SH-SY5Y (cell line): Measurements from ENCODE around the gene AREL1.

Experiments
- GATA2 ChIP-seq: IDR thresholded peaks from 2 replicates; pipeline ENCODE4 v1.6.1; 2011; ENCODE audit warnings: mild to moderate bottlenecking, low read depth, low read length
- GATA3 ChIP-seq: IDR thresholded peaks from 2 replicates; pipeline ENCODE4 v1.6.1; 2011; ENCODE audit warnings: low read depth, mild to moderate bottlenecking, low read length, moderate library complexity

AREL1 gene

DNA sequence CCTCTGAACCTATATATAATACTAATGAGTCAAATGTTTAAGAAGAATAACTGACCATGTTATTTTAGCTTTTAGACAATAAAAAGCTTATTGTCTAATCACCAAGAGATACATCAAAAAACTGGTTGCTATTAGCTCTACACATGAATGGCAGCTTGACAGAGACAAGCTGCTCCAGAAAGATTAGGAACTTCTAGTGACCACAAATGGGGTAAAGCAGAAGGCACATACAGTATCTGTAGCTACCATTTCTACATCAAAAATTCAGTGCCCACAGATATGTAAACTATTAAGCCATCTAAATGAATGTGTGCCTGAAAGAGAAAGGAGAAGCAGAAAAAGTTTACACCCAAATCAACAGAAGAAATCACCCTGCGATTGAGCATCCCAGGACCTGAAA lies 2.4 kb downstream of the AREL1 start:
- no peak for TF ChIP-seq GATA2
- TF ChIP-seq GATA3: no peak

DNA sequence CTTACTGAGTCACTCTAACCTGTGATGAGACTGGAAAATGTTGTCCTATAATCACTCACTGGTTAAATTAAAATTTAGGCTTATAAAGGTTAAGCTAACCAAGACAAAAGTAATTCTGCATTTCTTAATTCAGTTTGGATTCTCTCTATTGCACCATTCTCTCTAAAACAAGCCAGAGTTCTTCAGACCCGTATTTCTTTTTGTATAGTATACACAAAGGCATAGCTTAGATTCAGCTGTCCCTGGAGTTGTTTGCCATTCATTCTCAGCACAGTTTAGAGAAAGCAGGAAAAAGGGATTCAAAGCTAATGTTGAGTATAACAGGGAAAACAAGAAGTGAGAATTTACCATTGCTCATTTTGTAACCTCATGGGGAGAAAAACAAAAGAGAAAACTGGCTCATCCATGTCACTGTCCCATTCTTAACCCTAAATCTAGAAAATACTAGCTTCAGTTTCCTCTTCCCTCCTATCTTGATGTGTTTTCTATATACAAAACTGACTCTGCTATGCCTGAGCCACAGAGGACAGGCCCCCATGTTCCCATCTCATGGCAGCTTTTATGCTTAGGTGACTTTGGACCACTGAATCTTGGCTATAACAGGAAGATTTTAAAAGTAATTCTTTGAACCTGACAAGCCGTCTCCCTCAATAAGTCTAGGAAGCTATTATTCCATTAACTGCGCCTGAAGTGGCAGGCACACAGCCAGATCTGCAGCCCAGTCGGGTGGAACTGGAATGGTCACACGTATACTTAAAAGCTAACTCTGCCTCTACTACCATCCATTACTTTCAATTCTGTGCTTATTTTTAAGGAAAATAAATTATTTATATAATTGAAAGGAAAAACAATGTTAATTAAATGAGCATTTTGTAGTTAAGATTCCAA lies 7.0 kb downstream of the AREL1 start:
- TF ChIP-seq GATA2 (no peak), GATA3 (no peak)

DNA sequence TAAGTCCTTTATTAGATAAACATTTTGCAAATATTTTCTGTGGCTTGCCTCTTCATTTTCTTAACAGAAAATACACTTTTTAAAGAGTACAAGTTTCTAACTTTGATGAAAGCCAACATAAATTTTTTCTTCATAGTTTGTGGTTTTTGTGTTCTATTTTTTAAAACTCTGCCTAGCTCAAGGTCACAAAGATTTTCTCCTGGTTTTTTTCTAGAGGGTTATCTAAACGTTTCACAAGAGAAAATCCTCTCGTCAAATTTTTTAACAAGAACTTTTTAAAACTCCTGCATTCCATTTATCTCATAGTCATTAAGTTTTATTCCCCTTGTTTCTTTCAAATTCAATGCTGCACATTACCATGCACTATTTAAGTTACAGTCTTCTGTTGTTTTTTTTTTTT lies 8.2 kb downstream of the AREL1 start:
- TF ChIP-seq GATA3 (no peak), GATA2 (no peak)

DNA sequence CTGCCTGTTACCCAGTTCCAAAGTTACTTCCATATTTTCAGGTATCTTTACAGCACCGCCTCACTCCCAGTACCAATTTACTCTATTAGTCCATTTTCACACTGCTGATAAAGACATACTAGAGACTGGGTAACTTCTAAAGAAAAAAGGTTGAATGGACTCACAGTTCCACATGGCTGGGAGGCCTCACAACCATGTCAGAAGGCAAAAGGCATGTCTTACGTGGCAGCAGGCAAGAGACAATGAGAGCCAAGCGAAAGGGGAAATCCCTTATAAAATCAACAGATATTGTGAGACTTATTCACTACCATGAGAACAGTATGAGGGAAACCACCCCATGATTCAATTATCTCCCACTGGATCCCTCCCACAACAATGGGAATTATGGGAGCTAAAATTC lies 9.8 kb downstream of the AREL1 start:
- TF ChIP-seq GATA2: no peak
- no peak for TF ChIP-seq GATA3

DNA sequence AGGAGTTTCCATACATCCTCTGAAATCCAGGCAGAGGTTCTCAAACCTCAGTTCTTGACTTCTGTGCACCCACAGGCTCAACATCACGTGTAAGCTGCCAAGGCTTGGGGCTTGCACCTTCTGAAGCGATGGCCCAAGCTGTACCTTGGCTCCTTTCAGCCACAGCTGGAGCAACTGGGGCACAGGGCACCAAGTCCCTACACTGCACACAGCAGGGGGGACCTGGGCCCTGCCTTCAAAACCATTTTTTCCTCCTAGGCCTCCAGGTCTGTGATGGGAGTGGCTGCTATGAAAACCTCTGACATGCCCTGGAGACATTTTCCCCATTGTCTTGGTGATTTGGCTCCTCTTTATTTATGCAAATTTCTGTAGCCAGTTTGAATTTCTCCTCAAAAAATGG lies 10.6 kb downstream of the AREL1 start:
- no peak for TF ChIP-seq GATA3
- no peak for TF ChIP-seq GATA2

DNA sequence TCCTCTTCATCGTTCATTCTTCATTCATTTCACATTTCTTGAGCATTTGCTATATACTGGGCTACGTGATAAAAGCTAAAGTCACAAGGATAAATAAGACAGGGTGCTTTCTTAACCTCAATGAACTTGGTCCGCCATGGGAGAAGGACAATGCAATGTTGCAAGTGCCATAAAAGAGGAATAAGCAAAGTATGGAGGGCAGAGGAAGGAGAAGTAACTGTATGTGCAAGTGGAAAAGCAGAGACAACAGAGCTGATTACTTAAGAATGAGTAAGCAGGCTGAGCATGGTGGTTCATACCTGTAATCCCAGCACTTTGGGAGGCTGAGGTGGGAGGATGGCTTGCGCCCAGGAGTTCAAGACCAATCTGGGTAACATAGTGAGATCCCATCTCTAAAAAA lies 14.4 kb downstream of the AREL1 start:
- no peak for TF ChIP-seq GATA2
- no peak for TF ChIP-seq GATA3

DNA sequence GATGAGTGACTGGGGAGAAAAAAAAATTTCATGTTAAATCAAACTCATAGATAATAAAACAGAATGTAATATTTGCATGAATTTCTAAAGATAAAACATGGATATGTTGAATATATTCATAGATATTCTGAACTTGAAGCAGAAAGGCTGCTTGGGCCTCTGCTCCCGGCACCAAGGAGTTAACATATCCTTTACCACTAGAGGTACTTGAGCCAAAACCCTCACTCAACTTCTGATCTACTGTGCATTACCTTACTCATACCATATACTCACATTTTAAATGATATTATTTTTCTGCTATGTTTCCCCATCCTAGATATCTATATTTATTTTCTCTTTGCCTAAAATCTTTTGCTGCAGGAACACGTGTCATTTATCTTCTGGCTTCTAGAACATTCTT lies 14.9 kb downstream of the AREL1 start:
- TF ChIP-seq GATA2: no peak
- no peak for TF ChIP-seq GATA3

DNA sequence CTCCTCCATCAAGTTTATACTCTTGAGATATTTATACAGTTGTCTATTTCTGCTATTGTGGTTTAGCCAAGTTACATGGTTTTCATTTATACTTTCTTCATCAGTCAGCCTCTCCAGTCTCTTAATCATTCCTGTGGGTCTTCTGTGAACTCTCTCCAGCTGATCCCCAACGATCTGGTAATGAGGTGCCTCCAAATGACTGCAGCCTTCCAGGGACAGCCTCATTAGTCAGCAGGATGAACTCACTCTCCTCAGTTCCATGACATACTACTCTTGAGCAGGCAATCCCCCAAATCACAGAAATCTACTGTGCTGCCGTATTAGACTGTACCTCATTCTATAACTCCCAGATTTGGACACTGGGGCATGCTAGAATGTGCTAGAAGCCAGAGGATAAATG lies 15.3 kb downstream of the AREL1 start:
- TF ChIP-seq GATA2: no peak
- TF ChIP-seq GATA3: no peak

DNA sequence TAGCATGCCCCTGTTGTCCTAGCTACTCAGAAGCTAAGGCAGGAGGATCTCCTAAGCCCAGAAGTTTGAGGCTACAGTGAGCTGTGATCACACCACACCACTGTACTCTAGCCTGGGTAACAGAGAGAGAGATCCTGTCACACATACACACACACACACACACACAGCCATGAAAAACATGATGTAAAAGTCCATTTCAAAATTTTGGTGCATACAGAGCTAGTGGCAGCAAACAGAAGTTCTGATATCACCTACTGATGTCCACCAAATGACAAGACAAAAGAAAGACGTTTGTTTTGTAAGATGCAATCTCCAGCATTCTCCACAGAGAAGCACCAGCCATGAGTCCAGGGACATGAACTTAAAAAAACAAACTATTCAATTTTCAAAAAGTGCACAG lies 15.9 kb downstream of the AREL1 start:
- TF ChIP-seq GATA2 (no peak), GATA3 (no peak)

DNA sequence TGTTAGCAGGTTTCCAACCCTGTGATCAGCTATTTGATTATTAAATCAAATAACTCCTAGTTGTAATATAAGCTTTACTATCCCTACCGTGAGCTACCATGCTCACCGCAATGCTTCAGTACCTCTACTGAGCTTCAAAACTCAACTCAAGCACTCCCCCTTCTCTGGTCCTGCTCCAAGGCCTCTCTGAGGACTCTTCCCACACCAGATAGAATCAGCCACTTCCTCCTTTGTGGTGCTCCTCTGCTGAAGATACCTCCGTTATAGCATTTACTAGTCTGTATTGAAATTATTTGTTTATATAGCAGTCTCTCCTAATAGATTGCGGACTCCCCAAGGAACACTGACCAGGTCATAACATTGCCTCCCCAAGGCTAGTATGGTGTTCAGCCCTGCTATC lies 17.5 kb downstream of the AREL1 start:
- TF ChIP-seq GATA3: no peak
- TF ChIP-seq GATA2: no peak

DNA sequence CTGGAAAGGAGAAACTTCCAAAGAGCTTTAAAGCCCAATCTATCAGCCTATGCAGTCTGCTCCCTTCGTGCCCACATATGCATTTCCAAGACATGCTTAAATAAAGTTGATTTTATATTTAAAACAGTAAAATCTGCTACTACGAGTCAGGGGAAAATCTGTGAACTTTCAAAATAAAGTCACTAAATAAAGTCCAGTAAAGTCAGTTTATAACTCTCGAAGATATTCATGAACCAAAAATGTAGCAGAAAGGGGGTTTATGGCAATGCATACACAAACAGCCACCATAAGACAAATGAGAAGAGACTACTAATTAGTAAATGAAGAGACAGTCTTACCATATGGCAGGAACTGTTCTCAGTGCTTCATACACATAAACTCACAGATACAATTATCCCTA lies 19.7 kb downstream of the AREL1 start:
- no peak for TF ChIP-seq GATA3
- TF ChIP-seq GATA2: no peak

DNA sequence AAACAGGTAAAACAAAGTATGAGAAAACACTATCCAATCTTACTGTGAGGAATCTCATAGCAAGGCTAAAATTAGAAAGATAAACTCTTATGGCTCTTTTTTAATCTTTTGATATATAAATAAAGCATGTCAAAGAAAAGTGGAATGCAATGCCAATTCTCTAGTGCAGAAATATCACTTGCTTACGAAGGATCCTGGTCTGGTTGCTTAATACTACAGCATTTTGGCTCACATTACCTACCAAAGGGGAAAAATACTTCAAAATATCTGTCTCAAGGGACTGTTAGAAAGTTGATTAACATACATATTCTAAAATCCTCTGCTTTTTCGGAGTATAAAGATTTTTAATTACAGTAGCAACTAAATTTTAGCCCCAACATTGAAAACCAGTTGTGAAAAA lies 21.4 kb downstream of the AREL1 start:
- TF ChIP-seq GATA3 (no peak), GATA2 (no peak)

DNA sequence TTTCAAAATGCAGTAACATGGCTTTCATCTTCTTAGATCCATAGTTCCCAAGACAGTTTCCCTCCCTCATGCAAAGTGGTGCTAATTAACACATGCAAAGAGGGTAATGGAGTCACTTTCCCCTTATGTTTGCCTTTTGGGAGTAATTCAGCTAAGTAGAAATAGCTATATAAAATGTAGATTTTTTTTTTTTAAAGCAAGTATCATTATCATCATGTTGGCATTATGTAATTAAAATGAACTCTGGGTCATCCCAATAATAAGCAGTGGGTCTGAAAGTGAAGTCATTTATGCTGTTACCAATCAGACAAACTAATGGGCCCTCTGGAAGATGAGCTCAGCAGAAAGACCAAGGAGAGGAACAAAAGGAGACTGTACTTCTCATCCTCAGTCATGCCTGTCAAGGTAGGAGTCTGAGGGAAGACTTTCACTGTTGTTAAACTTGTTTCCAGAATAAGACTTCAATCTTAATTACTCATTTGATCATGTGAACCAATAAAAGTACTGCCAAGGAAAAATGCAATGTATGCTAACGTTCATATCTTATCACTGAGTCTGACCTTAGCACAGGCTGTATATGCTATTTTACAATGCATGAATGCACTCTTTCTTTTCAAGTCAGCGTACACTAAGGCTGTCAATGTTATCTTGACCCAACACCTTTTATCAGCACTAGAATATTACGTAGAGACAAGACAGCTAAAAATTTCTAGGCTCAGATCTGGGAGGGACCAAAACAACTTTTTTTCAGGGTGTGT lies 26.8 kb downstream of the AREL1 start:
- TF ChIP-seq GATA2: no peak

DNA sequence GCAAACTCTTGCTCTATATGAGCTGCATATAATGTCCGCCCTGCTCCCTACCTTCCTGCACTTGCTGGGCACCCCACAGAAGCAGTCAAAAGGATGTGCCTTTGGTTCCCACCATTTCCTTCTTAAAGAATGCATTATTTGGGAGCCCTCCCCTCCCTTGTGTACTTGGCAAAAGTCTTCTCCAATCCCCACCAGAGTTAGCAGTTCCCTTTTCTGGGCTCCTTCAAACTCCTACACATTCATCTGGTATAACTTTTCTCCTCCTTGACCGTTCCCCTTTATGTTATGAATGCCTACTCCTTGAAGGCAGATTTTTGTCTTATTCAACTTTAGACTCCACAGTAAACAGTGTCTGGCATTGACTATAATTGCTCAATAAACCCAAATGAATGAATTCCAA lies 27.8 kb downstream of the AREL1 start:
- no peak for TF ChIP-seq GATA2
- TF ChIP-seq GATA3: no peak

DNA sequence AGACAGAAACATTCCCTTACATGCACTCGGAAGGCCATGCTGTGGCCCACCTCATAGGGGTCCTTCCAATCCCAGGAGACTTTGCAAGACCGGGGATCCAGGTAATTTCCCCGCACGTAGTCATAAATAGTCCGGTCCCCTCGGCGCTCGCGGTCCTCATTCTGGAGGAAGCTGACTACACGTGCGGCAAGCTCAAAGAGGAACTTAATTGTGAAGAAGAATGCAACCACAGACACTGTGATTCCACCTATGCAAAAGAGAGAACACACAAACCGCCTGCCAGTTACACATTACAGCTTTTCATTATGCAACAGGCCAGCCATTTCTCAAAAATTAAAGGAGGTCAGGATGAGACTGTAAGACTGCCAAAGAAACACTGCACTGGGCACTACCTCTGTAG lies 28.4 kb downstream of the AREL1 start:
- TF ChIP-seq GATA2: no peak
- TF ChIP-seq GATA3: no peak
